ENCODE measurements around the gene SEMA3E.
"Not testable (repeated sequence)": the region's sequence is repeated elsewhere in the genome, so short reads cannot be mapped to it uniquely, and the experiment has no call there.

SEMA3E gene

DNA sequence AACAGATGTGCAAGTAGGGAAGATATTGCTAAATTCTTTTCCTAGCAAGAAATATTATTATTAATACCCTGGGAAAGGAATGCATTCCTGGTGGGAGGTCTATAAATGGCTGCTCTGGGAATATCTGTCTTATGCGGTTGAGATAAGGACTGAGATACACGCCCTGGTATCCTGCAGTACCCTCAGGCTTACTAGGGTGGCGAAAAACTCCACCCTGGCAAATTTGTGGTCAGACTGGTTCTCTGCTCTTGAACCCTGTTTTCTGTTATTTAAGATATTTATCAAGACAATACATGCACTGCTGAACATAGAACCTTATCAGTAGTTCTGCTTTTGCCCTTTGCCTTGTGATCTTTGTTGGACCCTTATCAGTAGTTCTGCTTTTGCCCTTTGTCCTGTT lies 96.4 kb downstream of the SEMA3E start:
- not testable (repeated sequence) for DNase-seq

DNA sequence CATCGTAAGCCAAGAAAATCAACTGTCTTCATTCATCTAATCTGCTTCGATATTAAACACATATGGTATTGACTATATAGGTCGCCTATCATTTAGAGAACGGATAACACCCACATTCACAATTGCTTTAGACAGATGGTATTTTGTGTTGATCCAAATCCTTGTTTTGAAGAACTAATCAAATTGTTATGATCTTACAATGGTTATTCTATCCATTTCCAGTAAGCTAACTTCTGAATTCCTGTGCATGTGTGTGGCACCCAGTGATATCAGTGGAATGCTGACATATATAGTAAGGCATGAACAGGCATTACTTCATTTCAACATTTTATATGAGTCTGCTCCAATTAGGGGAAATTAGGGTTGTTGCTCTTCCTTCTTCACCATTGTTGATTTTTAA lies 98.8 kb downstream of the SEMA3E start:
- DNase-seq = no peak

DNA sequence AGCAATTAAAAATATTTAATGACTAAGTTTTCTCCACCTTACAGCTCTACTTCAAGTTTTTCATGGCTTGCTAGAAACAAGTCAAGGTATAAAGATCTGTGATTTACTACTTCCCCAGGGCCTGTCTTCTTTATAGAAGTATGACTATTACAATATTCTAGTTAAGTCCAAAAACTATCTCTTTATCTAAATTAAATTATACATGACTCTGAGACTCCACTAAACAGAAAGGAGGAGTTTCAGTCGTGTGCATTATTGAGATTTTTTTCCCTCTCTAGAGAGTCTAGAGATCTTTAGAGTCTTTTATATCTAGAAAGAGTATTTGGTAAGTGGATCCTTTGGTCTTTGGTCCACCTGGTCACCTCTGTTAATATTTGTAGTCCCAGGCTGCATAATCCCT lies 100.7 kb downstream of the SEMA3E start:
- no peak for DNase-seq

DNA sequence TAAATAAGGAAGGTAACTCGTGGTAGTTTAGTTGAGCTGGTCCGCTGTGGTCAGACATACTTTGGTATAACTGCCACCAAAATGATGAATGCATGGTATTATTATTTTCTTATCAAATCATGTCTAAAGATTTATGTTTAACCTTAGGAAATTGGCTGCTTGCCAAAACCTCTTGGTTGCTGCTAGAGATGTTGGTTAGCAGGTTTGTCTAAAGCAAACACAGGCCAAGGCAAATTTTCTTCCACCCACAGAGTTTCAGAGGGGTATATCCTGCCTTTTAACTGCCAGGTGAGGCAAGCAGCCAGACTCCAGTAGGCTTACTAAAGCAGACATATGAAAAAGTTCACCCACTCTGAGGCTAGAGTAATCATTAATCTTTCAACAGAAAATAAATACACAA lies 101.4 kb downstream of the SEMA3E start:
- DNase-seq = peak; percentile 95

DNA sequence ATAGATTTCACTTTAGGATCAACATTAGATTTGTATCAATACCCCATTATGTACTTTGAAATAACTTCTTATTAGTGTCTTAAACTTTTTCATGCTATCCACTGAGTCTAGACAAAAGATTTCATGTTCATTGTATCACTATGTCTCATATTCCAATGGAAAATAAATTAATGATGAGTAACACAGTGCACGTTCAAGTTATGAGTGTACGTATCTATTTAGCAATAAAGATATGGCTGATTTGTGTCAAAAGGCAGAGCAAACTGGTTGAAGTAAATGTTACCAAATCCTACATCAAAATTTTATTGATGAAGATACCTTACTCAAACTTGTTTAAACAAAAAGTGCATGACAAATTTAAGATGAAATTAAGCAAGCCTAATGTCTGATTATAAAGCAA lies 102.4 kb downstream of the SEMA3E start:
- no peak for DNase-seq

DNA sequence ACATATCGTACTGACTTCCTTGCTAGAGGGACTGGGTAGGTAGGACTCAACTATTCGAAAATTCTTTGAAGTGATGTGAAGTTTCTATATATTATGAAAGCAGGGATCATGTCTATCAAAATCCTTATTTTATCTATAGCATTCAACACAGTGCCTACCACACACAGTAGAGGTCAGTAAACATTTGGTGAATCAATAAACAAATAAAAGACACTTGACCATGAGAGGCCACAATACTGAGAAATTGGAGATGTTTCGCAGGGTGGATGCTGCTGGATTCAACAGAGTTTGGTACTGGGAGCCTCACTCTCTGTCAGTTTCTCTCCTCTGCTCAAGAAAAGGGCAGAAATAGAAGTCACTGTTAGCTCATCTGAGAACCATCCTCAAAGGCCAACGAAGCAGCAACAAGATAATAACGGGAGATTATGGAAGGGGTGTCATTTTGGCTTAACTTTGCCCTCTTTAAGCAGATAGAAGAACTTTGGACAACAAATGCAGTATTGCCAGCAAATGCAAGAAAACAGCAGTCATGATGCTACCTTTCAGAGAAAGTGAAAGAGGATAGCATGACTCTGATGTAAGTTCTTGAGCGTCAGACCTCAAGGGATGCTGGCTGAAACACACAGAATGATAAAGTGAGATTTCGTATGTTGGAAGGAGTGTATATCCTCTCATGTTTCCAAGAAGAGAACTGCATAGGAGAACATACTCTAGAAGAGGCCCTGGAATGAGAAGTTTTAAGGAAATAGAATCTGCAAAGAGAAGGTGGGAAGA lies 107.6 kb downstream of the SEMA3E start:
- no peak for DNase-seq

DNA sequence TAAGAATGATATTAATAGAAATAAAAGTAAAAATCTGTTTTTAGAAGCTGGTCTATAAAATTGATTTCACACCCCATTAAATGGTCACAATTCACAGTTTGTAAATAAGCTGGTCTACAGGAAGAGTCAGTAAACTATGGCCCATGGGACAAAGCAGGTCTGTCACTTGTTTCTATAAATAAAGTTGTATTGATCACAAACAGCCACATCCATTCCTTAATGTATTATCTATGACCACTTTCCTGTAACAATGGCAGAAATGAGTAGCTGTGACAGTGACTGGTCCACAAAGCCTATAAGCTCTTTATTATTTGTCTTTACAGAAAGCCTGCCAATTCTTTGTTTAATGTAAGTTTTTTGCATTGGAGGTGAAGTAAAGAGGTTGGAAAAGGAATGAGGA lies 114.5 kb downstream of the SEMA3E start:
- no peak for DNase-seq

DNA sequence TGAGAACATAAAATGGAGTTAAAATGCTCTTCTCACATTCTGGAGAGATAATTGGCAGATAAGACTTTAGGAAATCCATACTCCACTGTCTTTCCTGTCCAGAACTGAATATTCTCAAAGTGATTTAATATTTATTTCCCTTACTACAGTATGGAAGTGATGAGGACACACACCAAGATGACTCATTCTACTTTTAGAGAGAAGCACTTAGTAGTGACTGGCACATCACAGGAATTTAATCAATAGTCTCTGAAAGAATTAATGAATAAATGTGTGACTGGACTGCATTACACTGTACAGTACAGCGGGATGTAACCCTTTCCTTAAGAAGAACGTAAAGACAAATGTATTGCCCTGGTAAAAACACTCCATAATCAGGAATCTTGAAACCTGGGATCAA lies 116.7 kb downstream of the SEMA3E start:
- no peak for DNase-seq

DNA sequence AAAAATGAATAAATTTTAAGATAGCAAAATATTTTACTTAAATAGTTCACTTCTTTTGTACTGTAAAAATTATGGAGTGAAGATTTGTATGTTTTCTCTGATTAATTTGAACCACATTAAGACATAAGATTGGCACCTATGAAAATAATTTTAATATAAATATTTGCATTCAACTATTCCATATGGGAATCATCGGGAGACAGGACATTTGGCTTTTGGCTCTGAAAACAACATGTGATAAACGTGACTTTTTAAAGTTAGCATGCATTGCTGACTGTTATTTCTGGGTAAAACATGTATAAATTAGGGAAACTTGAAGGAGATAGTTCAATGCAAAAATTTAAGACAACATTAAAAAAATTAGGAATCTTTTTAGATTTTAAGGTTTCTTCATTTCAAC lies 117.2 kb downstream of the SEMA3E start:
- no peak for DNase-seq

DNA sequence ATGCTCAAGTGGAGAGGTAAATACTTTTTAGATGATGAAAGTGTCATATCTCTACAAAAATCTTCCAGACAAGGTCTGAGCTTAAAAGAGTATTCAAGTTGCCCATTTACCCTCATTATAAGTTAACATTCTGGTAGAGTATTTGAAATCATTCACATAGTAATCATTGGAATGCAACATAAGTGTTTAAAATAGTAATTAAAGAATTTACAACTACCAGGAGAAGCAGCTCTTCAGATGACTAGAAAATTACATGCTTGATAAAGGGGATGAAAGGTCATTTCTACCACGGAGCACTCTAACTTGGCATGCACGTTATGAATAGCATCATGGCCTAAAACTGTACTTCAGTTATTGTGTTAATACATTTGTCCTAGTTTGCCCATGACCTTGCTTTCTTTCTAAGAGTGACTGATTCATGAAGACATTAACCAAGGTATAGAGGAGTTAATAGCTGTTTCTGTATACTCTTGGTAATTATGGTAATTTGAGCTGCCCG lies 120.0 kb downstream of the SEMA3E start:
- no peak for DNase-seq

DNA sequence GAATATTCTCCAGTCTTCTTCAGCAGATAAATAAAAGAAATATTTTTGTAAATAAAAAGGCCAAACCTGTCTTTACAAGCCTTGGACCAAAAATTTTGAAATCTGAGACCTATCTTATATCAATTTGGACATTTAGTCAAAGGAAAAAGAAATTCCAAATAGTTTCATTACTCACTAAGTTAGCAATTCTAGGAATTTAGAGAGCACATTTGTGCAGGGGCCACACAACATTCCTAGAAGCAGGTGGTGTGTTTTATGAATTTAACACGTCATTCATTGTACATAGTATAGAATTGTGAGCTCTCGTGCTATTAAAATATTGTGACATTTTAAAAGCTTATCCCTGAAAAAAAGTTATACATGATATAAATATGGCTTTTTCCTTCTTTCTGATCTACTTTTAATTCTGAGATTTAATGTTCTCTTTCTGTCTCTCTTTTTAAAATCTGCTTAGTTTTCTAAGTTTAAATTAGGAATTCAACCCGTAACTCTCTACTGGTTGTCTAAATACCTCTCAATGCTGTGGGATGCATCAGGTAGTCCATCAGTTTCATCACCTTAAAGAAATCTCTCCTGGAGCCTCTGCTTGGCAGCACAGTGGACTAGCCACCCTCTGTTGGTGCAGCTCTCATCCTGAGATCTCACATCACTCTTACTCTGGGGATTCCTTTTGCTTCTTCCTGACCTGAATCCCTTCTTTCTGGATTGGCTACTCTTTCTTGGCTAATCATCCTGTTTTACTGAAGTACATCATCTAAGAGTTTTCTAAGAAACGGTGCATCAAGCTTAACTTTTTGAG lies 124.5 kb downstream of the SEMA3E start:
- DNase-seq = no peak

DNA sequence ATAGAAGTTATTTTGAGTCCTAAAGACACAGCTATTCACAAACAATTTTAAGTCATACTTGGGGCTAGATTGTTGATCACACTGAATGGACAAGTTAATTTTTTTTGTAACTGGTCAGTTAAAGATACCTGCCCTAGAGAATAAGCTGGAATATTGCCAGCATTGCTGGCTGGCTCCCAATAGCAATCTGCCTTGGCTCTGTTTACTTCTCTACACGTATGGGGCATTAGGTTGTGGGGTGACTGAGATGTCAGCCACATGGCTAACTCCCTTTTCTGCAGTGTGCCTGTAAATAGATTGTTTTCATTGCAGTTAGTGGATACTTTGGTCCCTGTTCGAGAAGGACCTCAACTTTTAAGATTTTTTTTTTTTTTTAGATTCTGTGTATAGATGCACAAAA lies 128.2 kb downstream of the SEMA3E start:
- peak; percentile 11 for DNase-seq

DNA sequence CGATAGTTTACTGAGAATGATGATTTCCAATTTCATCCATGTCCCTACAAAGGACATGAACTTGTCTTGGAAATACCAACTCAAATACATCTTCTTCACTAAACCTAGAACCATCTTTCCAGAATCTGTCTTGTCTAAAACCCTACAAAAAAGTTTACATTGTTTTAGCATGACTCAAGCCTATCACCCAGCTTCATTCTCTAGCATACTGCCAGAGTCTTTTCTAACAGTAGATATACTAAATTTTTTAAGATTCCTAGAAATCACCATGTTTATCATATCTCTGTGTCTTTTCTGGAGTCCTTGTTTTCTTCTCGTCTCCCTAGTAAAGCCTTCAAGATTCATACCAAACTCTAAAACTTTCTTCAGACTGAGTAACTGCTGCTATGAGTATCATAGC lies 129.7 kb downstream of the SEMA3E start:
- DNase-seq = no peak

DNA sequence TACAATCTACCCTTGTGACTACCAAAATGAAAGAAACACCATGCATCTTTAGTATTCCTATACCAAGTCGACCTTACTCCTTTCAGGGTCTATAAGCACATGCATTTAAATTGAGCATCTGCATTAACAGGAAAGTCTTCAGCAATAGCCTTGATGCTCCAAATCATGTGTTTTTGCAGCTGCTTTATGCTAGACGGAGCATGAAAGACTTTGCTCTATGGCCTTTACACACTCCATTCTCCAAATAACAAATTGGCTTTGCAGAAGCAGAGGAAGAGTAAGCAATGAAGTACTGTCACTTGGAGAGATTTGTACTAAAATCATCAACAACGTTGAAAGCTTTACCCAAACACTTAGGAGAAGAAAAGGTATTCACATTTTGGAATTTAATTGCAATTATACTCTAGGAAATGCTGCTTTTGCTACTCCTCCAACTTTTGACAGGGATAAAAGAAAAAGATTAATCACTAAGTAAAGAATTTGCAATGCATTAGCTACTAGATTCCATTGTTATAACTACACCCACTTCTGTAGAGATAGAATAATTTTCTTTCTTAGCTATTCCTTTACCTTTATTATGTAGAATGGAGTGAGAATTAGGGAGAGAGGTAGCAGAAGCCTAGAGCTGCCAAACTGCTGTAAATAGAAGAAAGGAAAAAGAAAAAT lies 131.8 kb downstream of the SEMA3E start:
- no peak for DNase-seq

DNA sequence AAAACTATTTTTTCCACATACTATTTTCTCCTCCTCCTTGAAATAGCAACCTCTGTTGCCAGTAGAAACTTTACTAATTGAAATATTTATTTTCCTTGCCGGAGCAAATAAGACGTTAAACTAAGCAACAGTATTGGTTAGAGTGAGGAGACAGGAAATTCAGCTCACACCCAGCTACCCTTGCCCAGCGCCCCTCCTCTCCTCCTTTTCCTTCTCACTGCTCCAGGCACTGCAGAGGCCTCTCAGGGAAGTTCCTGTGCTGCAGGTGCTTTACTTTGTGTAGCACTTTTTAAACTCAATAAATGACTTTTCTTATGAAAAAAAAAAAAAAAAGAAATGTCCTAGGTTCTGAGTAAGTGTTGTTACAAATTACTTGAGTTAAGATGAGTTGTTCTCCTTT lies 134.0 kb downstream of the SEMA3E start:
- DNase-seq = no peak

DNA sequence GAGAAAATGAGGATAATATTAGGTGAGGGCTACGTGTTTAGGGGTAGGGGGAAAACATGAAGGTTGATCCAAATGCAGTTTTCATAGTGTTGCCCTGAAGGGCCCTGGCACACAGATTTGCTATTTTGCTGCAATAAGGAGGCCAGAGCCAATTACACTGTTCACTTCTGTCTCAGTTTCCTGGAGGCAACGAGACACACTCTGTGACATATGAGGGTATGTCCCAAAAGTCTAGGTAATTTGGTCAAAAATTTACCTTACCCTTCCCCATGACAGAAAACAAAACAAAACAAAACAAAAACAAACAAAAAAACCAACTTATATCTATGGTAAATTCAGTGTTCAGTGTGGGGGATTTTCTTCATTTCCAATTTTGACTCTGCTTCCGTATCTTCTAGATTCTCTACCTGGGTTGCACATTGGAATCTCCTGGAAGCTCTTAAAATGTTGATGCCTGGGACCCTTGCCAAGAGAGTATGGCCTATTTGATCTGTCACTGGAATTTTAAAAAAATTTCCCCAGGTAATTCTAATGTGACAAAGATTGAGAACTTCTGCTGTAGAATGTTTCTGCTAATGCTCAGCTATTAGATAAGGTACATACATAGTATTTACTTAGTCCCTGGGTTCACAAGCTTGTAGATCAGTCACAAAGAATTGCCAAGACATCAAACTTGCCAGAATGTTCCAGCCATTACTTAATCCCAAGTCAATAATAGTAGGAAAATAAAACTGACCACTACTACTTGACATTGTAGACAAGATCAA lies 139.5 kb downstream of the SEMA3E start:
- no peak for DNase-seq

DNA sequence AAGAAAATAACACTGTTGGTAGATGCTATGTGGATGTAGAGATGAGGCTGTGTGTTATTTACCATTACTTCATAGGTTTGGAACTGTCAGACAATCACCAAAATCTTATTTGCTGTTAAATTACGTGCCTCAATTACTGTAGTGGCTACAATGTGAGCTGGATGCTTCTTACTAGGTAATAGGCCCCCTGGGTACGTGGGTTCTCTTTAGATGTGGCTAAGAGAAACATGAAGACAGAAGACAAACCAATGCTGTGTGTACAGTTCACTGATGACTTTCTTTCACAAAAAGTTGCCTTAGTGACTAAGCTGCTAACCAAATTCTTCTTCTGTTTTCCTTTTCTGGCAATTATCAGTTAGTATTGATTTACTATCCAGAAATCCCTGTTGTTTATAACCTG lies 144.6 kb downstream of the SEMA3E start:
- no peak for DNase-seq

DNA sequence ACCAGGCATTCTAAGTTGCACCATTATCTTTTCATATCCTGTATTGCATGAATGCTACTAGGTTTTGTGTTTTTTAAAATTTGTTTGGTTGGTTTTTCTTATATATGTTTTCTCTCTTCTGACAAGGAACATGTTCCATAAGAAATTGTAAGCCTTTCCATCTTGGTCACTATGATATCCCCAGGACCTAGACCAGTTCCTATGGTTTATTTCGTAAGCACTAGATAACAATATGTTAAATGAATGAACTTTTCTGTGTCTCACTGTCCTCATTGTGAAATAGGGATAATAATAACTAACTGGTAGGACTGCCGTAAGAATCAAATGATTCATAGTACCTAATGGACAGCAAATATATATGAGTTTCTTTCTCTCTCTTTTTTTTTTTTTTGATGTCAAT lies 146.3 kb downstream of the SEMA3E start:
- no peak for DNase-seq

DNA sequence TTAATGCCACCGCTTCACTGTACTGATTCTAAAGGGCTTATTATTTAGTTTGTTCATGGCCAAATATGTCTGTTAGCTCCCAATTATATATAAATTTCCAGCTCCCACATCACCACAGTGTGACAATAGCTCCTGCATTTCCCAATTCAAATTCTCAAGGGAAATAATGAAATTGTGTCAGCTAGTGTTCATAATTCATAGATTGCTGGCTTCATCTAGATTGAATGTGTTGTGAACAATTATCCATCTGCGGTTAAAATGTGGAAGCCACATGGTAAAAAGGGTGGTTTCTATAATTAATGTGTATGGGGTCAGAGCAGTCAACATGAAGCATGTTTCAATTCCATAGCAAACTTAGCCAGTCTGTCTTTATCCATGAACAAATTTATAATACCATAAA lies 154.3 kb downstream of the SEMA3E start:
- DNase-seq = no peak

DNA sequence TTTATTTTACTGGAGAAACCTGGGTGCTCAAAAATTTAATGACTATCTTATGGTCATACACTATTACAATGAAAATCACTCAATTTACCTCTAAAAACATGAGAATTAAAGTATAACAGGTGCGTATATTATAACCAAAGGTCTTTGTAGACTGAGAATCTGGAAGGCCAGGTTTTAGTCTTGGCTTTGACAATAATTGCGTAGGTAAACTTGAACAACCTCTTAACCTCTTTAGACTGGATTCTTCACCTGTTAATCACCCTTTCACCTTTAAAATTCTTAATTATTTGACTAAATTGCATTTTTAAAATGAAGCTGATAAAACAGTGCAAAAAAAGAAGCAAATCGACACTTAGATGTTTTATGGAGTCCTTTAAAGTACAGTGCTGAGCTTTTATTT lies 156.1 kb downstream of the SEMA3E start:
- no peak for DNase-seq

DNA sequence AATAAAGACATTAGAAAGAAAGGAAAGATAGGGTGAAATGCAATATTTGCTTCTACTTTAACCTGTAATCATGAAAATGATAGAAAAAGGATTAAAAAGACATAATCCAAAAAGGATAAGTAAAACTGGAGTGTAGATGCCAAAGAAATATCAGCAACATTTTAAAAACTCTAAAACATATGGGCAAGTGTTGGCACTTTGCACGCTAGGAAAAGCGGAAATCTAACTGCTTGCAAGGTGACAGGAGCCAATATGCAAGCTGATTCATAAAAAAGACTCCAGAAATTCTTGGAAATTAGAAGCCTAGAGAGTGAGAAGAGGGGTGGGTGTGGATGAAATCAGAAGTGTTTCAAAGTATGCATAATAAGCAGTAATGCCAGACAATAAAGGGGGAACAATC lies 161.1 kb downstream of the SEMA3E start:
- DNase-seq = no peak

DNA sequence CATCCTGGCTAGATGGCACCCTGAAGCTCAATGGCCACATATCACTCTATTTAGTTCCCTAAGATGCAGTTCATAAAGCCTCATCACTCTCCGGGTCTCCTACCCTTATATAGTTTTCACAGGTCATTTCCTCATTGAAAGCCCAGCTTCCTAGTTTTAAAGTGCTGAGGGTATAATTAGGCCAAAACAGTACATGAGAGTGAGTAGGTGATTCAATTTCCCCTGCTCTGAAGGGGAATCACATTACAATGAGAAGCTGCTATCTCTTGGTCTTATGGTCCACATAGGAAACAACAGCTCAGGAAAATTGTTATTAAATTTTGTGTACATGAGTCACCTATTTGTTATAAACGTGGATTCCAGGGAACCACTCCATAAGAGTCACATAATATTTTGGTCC lies 162.0 kb downstream of the SEMA3E start:
- DNase-seq = peak; percentile 3

DNA sequence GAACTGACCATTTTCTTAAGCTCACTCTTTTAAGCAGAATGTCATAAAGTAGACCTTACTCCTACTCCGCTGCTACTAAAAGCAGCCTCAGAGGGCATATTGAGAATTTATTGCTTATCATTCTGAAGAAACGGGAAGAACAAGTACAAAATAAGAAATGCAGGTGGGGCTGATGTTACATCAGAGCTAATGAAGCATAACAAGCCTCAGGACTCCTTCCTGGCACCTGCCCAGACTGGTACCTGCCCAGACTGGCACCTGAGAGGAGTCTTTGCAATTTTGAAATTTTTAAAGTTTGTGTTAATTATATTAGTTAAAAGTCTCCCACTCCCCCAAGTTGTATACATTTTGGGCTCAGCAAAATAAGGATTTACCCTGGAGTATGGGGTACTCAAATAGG lies 162.4 kb downstream of the SEMA3E start:
- DNase-seq = no peak

Data from DMS153 (cell line).